HG02610 (cell line): ENCODE measurements around the gene SGO1.
A peak's percentile ranks its signal among the peaks of the same experiment; 100 is the strongest.
"Not testable (repeated sequence)": the region's sequence is repeated elsewhere in the genome, so short reads cannot be mapped to it uniquely, and the experiment has no call there.

Experiments used
- ATAC-seq: cut with Tn5 transposase; IDR thresholded peaks from one replicate; pipeline ENCODE4 v1.9.1; 2021; ENCODE audit warnings: mild to moderate bottlenecking, moderate library complexity; ENCODE audit not compliant: unreplicated experiment

SGO1 gene

GRCh38 chr3:20185679-20186599, at the start of gene SGO1:
TSS of gene SGO1 (minus strand) at chr3:20186206. CDS start at chr3:20184027, 2,179 bp downstream.
- peak; percentile 97 for ATAC-seq

- ATAC-seq, result no peak
Measured at GRCh38 chr3:20235796-20236195, 49.8 kb upstream of the SGO1 start.

- no peak for ATAC-seq
Measured at GRCh38 chr3:20232906-20233780, 47.1 kb upstream of the SGO1 start.

DNA sequence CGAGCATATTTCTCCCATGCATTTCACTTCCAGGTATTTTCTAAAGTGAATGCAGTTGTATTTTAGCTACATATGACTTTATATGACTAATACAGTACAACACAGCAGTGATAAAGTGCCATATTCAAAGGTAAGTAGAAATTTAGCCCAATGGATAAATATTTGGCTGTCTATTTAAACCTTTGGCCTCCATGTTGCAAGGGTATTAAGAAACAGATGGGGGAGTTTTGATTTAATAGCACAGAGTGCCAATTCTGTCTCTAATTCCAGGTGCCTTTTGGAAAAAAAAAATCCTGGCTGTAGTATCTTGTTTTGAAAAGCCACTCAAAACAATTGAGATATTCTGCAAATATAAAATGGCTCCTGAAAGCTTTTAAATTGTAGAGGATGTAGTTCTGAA, 44.9 kb upstream of the SGO1 start:
- ATAC-seq, result no peak

GRCh38 chr3:20225769-20226168, 39.8 kb upstream of the SGO1 start:
- ATAC-seq, result no peak

- ATAC-seq, result no peak
Measured at GRCh38 chr3:20222274-20222673, 36.3 kb upstream of the SGO1 start.

GRCh38 chr3:20218215-20218614, 32.2 kb upstream of the SGO1 start:
- ATAC-seq, result no peak

DNA sequence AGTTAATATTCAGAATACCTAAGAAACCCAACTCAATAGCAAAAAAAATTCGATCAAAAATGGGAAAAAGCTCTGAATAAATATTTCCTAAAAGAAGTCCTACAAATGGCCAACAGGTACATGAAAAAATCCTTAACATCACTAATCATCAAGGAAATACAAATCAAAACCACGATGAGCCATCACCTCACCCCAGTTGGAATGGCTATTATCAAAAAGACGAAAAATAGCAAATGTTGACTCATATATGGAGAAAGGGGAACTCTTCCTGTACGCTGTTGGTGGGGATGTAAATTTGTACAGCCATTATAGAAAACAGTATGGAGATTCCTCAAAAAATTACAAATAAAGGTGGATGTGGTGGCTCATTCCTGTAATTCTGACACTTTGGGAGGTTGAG, 29.6 kb upstream of the SGO1 start:
- no peak for ATAC-seq

DNA sequence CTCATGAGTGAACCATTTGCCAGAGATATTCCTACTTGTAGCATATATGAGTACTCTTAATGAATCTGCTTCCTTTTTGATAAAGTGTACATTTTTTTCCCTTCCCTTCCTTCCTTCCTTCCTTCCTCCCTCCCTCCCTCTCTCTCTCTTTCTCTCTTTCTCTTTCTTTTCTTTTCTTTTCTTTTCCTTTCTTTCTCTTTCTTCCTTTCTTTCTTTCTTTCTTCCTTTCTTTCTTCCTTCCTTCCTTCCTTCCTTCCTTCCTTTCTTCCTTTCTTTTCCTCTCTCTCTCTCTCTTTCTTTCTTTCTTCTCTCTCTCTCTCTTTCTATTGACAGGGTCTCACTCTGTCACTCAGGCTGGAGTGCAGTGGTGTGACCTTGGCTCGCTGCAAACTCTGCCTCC, 27.5 kb upstream of the SGO1 start:
- ATAC-seq, result not testable (repeated sequence)

- not testable (repeated sequence) for ATAC-seq
Measured at GRCh38 chr3:20207945-20208344, 21.9 kb upstream of the SGO1 start.

DNA sequence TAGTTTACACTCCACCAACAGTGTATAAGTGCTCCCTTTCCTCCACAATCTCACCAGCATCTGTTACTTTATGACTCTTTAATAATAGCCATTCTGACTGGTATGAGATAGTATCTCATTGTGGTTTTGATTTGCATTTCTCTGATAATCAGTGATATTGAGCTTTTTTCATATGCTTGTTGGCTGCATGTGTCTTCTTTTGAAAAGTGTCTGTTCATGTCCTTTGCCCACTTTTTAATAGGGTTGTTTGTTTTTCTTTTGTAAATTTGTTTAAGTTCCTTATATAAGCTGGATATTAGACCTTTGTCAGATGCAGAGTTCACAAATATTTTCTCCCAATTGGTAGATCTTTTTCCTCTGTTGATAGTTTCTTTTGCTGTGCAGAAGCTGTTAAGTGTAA, 19.9 kb upstream of the SGO1 start:
- ATAC-seq, result not testable (repeated sequence)

- no peak for ATAC-seq
Measured at GRCh38 chr3:20201143-20201542, 15.1 kb upstream of the SGO1 start.

DNA sequence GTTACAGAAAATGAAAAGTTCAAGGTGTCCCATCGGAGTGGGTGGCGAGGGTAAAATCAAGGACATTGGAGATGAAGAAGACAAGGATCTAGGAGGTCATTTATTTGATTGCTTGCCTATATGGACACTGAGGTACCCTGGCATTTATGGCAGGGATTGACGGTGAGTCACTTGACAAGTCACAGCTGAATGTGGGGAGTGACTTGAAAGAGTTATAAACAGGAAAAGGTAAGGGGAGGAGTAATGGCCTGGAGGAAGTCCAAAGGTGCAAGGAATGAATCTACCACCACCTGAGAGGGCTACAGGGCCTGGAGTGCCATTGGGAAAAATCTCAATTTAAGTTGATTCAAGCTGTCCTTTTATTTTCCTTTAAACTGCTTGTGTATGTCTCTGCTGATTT, 11.8 kb upstream of the SGO1 start:
- no peak for ATAC-seq

DNA sequence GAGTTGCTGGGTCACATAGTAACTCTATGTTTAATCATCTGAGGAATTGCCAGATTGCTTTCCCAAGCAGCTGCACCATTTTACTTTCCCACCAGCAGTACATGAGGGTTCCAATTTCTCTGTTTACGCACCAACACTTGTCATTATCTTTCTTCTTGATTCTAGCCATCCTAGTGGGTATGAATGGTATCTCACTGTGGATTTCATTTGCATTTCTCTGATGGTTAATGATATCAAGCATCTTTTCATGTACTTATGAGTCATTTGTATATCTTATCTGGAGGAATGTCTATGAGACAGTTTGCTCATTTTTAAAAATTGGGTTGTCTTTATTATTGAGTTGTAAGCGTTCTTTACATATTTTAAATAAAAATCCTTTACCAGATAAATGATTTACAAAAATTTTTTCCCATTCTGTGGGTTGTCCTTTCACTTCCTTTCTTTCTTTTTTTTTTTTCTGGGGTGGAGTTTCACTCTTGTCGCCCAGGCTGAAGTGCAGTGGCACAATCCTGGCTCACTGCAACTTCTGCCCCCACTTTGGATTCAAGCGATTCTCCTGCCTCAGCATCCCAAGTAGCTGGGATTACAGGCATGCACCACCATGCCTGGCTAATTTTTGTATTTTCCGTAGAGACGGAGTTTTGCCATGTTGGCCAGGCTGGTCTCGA, 8.9 kb upstream of the SGO1 start:
- ATAC-seq, result no peak

DNA sequence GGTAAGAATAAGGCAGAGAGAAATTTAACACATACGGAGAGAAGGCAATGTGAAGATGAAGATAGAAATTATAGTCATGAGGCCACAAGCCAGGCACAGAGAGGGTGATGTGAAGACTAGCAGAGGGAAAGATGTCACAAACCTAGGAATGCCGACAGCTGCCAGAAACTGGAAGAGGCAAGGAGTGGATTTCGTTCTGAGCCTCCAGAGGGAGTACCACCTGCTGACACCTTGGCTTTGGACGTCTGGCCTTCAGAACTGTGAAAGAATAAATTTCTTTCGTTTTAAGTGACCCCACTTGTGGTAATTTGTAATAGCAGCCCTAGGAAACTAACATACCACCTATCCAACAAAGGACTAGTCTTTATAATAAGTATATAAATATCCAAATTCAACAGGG, 5.0 kb upstream of the SGO1 start:
- ATAC-seq, result no peak

- ATAC-seq, result peak; percentile 4
Measured at GRCh38 chr3:20186600-20187004, 596 bp upstream of the SGO1 start.

DNA sequence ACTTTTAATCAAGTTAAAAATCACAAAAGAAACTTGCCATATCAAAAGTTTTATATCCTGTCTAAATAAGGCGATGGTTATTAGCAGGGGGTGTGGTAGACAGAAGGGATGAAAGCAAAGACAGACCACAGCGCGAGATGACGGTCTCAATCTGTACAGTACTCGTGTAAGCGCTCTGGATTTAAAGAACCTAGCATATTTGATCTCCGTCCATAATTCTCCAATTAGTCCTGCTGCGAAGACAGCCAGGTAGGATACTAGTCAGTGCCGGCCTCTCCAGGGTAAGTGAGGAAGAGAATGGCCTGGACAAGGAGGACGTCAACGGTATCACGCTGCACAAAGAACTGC, 701 bp downstream of the SGO1 start:
- ATAC-seq, result peak; percentile 10

GRCh38 chr3:20182206-20182605, 3.8 kb downstream of the SGO1 start:
- ATAC-seq, result no peak

DNA sequence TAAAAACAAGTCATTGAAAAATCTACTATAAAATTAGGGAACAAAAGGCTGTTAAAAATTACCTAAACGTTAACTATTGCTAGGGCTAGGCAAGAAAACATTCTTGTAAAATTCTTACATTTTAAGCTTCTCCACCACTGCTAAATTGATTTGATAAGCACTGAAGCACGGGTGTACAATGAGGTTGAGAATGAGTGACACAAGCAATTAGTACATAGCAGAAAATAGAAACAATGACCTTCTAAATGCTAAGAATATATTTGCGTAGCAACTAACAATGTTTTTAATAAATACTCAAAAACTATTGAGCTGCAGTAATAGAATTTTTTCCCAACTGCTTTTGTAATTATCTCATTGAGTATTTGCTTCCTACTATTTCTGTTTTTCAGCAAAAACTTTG, 4.7 kb downstream of the SGO1 start:
- ATAC-seq, result no peak

DNA sequence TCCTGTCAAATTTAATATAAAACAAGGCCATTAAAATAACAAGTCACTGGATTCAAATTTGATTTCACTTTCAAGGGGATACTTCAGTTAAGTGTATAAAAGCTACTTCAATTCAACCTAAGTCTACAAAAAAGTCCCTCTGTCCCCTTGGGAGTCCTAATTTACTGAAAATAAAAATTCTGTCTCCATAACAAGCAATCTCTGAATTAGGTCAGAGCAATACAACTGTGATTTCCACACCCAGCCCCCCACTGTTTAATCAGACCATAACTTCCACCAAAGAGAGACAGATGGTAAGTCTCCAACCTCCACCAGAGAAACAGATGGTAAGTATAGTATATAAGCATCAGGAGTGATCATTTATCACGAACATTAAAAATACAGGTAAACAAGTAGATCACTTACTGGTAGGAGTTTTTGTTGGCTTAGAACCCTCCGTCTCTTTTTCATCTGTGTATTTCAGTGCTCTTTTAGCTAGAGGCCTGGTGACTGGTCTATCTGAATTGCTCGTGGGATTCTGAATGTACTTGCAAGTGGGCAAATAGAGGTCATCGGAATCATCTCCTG, 12.1 kb downstream of the SGO1 start:
- ATAC-seq, result no peak

DNA sequence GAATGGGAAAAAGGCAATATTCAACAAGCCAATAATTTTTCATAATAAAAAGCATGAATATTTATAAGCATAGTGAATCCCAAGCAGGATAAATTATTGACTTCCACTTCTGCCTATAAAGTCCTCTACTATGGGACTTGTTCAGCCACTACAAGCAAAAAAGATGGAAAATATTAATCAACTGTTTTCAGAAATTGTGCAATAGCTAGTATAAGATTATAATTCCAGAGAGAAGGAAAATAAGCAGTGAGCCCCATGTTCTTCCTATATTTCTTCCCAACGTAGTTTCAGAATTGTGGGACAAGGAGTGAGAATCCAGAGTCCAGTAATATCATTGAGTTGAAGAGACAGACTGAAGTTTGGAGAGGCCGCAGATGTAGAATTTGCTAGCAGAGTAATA, 24.3 kb downstream of the SGO1 start:
- ATAC-seq, result no peak
